H54 (cell line): Measurements from ENCODE around the gene PARVG.

ENCODE experiments used
- DNase-seq: peaks from one replicate; pipeline ENCODE4 v3.0.0; 2011; ENCODE audit warnings: low spot score, mixed read lengths; ENCODE audit not compliant: insufficient read length
- FAIRE-seq: peaks from 3 replicates; lab custom pipeline; 2011; peaks lifted over from hg19 to GRCh38; lab: Jason Lieb, UNC
- POLR2A ChIP-seq: IDR thresholded peaks from 2 replicates; pipeline ENCODE4 v1.6.1; 2011; ENCODE audit warnings: low read depth, mild to moderate bottlenecking, low read length

The PARVG gene

DNA sequence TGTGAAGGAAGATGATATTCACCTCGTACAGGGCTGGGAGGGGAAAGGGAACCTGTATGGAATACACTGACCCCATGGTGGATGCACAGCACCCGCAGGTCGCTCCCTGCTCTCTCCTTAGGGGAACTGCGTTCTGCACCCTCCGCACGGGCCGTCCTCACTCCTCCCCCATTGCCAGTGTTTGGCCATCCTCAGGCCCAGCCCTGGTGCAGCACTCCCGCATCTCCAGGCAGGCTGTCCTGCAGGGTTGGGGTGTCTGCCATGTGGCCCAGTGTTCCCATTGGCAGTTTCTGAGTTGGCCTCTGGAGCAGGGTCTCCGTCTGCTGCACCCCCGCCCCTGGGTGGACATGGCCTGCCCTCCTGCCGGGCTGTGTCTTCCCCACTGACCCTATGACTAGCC, 19.1 kb upstream of the PARVG start:
- DNase-seq (no peak), FAIRE-seq (no peak)
- TF ChIP-seq POLR2A = no peak

DNA sequence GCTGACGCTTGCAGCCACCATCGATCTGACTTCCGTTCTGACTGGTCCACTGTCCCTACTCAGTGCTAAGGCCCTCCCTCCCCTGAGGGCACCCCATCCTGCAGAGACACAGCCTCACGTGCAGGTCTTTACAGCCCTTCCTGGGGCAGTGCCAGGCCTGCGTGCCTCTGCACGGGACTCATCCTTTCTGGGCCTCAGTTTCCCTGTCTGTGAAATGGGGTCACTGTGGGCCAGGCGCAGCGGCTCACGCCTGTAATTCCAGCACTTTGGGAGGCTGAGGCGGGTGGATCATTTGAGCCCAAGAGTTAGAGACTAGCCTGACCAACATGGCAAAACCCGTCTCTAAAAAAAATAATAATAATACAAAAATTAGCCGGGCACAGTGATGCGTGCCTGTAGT, 17.8 kb upstream of the PARVG start:
- FAIRE-seq = no peak
- no peak for DNase-seq

DNA sequence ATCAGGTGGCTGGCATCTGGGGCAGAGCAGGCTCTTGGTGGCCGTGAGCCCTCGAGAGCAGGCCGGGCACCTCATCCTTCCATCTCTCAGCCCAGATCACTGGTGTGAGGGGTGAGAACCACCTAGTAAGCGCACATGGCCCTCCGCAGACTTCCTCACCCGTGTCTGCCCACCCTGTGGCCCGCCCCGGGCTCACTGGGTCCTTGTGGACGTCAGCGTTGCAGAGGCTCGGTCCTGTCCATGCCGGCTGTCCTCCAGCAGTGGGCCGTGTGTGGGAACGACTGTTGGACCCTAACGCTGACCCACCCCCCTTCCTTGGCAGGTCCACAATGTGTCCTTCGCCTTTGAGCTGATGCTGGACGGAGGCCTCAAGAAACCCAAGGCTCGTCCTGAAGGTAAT, 17.2 kb upstream of the PARVG start:
- FAIRE-seq = no peak
- DNase-seq = no peak
- TF ChIP-seq POLR2A = no peak

More for the DNA sequence above, 17.8 kb upstream of the PARVG start:
- no peak for TF ChIP-seq POLR2A

DNA sequence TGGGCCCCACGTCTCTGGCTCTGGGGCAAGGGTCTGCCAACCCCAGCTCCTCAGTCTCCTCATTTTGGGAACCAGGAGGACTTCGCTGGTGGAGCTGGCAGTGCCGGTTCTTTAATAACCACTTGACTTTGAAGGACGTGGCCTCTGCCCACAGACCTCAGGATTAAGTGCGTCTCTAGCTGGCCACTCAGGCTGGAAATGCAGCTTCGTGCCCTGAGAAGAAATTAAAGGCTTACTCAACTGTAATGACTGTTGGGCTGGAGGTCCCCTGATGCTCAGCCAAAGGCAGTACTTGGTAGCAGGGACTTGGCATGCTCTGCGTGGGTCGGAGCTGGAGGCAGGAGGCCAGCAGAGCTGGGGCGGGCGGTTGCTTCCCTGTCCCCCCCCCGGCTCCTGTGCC, 16.7 kb upstream of the PARVG start:
- TF ChIP-seq POLR2A = no peak
- FAIRE-seq (no peak), DNase-seq (no peak)

DNA sequence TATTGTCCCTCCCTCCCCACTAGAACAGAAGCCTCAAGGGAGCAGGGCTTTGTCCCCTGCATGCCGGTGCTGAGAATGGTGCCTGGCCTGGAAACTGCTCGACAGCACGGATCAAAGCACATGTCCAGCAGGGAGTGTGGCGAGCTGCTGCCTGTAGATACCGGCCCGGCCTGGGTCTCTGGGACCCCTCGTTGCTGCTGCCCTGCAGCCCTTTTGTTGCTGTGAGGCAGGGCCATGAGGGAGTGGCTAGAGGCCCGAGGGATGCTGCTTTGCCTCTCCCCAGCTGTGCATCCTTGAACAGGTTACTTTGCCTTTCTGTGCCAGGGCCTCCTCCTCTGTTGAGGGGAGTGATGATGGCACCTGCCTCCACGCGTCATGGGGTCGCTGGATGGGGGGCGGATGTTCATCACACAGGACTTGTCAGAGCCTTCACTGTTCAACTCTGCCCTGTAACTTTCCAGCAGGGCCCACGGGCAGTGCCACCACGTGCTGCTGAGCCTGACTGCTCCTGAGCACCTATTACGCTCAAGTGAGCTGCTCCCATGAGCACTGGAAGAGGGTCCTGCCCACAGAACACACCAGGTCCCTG, 15.3 kb upstream of the PARVG start:
- no peak for TF ChIP-seq POLR2A
- DNase-seq (no peak), FAIRE-seq (no peak)

DNA sequence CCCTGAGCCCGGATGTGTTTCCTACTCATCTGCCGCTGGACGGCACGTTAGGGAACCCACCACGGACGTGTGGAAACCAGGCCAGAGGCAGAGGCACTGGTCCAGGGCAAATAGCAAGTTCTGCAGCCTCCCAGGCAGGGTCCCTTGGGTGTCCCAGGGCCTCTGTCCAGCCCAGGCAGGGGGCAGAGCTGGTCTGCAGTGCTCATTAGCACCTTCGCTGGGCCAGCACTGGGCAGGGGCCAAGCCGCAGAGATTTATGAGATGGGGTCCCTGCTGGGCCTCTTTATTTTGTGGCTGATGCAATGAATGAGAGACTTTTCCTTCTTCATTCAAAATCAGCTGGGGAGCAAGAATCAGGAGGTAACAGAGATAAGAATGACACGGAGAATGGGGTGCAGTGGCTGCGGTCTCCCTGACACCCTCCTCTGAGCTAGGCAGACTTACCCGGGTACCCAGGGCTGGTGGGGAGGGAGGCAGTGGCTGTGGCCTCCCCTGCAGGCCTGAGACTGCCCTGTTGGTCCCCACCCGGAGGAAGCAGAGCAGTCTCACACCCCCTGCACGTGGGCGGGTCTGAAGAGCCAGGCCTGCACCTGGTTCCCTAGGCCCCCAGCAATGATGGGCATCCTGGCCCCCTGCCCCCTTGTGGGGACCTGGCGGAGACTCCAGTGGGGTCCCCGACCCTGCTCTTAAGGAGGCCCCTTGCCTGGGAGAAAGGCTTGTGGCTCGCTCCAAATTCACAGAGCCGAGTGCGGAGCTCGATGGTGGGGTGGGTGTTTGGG, 14.0 kb upstream of the PARVG start:
- DNase-seq (no peak), FAIRE-seq (no peak)
- no peak for TF ChIP-seq POLR2A

DNA sequence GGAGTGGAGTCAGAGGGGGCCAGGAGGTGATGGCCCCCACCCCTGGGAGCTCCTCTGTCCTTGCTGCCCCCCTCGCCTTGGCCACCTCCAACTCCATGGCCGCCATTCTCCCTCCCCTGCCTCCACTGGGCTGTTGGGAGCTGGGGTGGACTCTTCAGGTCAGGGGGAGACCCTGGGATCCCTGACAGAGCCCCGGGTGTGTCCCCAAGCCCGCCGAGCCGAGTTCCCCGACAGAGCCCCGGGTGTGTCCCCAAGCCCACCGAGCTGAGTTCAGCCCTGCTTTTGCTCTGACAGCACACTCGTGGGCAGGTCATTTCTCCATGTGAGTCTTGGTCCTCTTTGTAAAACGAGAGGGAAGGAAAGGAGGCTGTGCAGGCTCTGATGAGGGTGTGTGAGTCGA, 13.2 kb upstream of the PARVG start:
- DNase-seq (no peak), FAIRE-seq (no peak)
- TF ChIP-seq POLR2A = no peak

DNA sequence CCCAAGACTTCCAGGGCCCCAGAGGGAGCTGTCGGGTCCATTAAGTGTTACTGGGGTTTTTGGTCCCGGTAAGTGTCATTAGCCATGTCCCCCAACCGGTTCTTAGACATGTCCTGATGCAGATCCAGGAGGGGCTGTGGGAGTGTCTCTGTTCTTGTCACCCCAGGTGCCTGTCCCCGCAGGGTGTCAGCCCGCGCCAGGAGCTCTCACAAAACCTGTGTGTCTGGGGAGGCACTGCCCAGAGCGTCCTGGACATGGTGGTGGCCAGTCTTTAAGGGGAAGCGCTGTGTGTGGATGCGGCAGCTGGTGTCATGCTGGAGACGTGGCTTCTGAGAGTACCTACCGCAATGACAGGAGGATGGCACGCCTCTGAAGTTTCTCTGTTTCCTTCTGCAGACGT, 12.5 kb upstream of the PARVG start:
- no peak for DNase-seq
- no peak for FAIRE-seq
- no peak for TF ChIP-seq POLR2A

DNA sequence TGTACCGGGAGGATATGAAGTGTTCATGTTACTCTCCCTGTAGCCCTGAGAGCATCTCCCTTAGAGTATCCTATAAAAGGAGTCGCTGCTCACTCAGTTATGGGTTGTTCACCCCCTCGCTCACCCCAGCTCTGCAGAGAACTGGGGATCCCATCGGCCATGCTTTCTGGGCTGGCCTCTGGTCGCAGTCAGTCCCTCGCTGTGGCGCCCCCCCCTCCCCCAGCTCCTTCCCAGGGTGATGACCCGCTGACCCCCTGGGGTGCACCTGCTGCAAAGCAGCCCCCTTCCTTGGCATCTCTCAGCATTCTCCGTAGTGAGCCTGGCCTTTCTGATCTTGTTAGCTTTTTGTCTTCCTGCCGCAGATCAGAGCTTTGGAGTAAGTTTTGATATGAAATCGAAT, 10.3 kb upstream of the PARVG start:
- no peak for TF ChIP-seq POLR2A
- no peak for DNase-seq
- FAIRE-seq = no peak

DNA sequence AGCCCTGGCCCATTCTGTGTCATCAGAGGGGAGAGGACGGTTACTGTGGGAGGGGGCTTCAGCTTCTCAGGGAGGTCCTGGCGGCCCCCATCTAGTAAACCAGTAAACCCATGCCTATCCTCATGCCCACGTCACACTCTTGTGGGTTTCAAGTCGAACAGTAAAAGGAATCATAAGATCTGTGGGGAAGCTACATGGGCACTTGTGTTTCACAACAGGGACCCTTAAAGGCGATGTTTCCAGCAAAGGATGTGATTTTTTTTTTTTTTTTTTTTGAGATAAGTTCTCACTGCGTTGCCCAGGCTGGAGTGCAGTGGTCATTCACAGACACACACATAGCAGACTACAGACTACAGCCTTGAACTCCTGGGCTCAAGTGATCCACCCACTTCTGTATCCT, 9.2 kb upstream of the PARVG start:
- FAIRE-seq (no peak), DNase-seq (no peak)
- no peak for TF ChIP-seq POLR2A

DNA sequence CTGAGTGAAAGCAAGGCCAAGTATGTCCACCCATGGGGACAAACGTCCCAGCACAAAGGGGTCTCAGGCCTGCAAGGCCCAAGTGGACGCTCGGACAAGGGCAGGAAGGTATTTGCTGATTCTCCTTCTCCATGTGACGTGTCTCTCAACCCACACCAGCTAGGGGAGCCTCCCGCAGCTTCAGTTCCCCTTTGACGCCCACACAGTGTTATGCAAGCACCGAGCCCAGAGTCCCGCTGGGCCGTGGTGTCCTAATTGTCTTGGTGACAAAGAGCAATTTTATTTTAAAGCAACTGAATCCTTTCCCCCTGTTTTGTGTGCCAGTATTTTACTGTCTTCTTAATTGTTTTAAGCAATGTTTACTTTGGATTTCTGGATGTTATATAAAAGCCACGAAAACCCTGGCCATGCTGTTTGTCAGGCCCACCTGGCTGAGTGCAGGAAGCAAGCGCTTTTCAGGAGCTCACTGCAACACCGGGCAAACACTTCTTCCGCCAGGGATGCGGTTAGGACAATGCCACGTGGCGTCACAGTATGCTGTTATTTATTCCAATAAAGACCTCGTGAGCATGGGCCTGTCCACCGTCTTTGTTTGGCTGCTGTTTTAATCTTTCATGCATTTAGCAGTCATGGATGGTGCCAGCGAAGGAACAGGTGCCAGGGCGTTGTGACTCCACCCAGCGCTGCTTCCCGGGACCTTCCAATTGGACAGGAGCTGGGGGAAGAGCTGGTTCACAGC, 8.2 kb upstream of the PARVG start:
- FAIRE-seq (no peak), DNase-seq (no peak)
- TF ChIP-seq POLR2A = no peak

DNA sequence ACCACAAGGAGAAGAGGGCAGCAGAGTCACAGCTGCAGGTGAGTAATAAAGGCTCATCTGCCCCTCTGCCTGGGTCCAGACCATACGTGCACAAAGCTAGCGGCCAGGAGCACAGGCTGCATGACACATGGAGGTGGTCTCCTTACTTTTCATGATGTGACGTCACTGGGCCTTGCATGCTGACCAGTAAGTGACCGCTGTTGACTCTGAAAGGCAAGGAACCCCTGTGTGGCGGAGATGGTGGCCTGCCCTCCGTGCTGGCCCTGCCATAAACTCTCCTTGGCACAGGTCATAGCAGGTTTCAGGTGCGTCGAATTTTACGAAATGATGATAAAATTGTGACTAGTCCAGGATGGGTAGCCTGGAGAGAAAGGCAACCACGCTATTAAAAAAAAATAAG, 7.6 kb upstream of the PARVG start:
- DNase-seq = no peak
- no peak for FAIRE-seq
- TF ChIP-seq POLR2A = no peak

DNA sequence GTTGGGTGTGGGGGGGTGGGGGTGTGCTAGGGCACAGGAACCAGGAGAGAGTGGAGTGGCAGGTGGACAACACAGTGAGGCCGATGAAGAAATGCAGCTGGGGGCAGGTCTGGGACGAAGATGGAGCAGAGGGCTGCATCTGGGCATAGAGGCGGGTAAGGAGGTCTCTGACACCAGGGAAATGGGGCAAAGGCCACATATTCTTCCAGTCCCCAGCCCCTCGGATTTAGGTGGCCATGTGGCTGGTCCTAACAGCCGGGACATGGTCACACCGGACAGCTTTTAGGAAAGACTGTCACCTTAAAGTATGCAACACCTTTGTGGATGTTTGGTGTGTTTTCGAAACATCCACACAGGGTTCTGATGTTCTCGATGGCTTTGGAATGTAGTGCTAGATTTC, 5.0 kb upstream of the PARVG start:
- no peak for FAIRE-seq
- DNase-seq = no peak
- no peak for TF ChIP-seq POLR2A

DNA sequence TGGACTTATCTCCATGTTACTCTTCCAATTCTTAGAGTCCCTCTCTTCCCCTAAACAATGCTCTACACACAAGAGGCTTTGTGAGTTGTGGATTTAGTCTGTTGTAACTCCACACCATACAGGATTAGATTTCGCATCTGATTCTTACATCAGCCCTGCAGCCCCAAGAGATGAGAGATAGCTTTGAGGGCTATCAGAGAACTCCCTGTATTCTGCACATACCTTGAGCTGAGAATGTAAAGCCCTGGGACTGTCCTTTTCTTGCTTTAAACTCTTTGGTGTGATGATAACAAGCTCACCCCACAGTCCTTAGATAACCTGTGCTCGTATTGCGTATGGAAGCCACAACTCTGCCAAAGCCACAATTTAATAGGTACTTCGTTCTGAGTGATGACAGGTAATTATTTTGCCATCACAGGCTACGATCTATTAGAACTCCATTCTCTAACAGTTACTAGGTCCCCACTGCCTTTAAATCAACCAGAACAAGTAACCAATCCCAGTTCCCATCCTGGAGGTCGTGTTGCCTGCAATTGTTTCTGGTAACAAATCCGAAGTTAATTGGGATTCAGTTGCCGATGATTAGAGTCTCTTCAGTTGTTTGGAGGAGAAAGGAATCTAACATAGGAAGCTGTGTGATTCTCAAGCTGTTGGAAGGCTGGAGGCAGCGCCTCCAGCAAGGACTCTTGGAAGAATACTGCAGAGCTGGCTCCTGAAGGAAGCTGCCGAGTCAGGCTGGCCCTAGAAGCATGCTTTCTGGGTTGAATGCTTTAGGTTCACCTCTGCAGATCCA, 1.3 kb upstream of the PARVG start:
- no peak for DNase-seq

More for the DNA sequence above, 1.3 kb upstream of the PARVG start:
- FAIRE-seq = no peak
- no peak for TF ChIP-seq POLR2A
